ENCODE data around the gene MAP3K6.
"Not testable (repeated sequence)": the region's sequence is repeated elsewhere in the genome, so short reads cannot be mapped to it uniquely, and the experiment has no call there.

The MAP3K6 gene

GRCh38 chr1:27366411-27367159, at the start of gene MAP3K6:
Gene MAP3K6, minus strand, starts transcription at chr1:27366961. Its CDS starts 364 bp downstream, at chr1:27366597.
- DNase-seq: peak; percentile 70

DNA sequence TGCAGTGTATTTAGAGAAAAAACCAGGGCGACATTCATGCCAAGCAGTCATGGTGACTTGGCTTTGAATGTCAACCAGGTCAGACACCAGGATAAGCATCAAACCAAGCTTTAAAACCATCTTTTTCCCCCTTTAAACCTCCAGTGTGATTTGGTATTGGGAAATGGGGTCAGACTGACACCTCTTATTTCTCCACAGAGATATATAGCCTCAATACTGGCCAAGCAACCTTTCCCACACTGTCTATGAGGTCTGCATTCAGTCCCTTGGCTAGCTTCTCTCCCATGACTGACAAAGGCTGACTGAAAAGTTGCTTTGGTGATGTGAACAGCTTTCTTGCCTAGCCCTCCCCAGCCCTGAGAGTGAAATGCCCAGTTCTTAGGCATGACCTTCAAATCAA, 47.3 kb upstream of the MAP3K6 start:
- DNase-seq: no peak

DNA sequence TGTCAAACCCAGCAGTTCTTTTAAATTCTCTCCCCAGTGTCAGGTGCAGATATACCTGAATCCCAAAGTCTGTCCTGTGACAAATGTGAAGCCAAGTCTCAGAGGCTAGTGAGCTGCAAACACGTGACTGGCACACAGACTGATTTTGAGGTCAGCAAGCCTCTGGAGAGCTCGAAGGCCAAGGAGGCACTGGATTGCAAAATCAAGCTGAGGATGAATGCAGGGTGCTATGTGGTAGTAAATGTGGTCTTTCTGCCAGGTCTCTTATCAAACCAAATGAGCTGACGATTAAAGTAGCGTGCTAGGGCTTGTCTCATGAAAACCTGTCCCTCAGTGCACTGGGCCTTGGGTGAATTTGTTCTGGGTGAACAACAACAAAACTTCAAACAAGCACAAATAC, 46.2 kb upstream of the MAP3K6 start:
- no peak for DNase-seq

GRCh38 chr1:27412502-27412901, 45.7 kb upstream of the MAP3K6 start:
- no peak for DNase-seq

- DNase-seq: no peak
These were observed 43.9 kb upstream of the MAP3K6 start for GRCh38 chr1:27410709-27411108.

GRCh38 chr1:27409669-27410068, 42.9 kb upstream of the MAP3K6 start:
- DNase-seq: no peak

- DNase-seq: no peak
These were observed 41.4 kb upstream of the MAP3K6 start for GRCh38 chr1:27408151-27408550.

- not testable (repeated sequence) for DNase-seq
These were observed 40.0 kb upstream of the MAP3K6 start for GRCh38 chr1:27406791-27407190.

DNA sequence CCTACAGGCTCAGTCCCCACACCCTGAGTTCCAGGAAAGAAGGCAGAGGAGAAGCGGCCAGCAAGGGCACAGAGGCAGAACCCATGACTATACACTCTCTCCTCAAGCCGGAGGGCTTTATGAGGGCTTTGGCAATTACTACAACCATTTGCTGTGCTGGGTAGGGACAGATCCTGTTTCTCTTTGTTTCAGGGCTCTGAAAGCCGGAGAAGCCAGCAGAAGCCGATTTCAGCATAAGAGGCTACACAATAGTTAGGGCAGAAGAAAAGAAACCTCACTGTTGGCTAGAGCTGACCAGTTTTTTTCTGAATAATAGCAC, 39.6 kb upstream of the MAP3K6 start:
- DNase-seq: no peak

- not testable (repeated sequence) for DNase-seq
These were observed 39.0 kb upstream of the MAP3K6 start for GRCh38 chr1:27405598-27406361.

GRCh38 chr1:27405074-27405473, 38.3 kb upstream of the MAP3K6 start:
- DNase-seq: no peak

DNA sequence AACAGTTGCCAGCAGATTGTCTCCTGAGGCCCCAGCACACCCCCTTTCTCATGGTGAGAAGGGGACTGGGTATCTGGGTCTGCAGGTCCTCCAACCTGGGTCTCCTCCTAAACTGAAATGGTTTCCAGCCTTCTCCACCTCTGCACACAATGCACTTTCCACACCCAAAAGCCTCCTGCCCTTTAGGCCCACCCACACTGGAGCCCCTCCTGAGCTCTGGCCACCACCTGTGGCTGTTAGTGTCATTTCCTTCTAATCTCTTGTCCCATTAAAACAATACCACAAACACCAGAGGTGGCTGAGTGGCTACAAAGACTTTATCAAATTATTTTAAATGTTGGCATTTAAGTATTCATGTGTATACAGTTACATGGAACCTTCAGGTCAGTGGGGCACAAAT, 37.2 kb upstream of the MAP3K6 start:
- no peak for DNase-seq

DNA sequence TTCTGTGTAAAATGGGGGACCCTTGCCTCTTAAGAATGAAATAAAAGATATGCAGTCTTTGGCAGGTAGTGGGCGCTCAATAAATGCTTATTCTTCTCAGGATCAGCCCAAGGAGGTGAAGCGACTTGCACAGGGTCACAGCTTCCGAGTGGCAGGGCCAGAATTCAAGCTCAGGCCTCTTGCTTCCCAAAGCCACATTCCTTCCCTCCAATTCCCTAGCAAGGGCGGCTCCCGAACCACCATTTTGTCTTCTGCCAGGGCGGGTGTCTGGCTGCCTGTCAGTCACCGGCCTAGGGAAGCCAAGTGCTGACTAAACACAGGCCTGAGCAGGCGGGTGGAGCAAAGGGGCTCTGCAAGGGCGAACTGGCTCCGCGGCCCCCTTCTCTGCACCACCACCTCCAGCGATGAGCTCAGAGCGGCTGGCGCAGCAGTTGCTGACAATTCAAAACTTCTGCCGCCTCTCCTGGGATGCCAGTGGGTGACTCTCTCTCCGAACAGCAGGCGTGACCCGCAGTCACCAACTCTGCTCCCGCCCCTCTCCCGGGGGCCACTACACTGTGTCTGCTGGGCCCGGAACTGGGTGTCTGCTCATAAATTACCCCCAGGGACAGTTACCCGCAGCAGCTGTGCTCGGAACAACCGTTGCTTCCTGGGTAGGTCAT, 36.4 kb upstream of the MAP3K6 start:
- DNase-seq: no peak

GRCh38 chr1:27402349-27402754, 35.6 kb upstream of the MAP3K6 start:
- no peak for DNase-seq

DNA sequence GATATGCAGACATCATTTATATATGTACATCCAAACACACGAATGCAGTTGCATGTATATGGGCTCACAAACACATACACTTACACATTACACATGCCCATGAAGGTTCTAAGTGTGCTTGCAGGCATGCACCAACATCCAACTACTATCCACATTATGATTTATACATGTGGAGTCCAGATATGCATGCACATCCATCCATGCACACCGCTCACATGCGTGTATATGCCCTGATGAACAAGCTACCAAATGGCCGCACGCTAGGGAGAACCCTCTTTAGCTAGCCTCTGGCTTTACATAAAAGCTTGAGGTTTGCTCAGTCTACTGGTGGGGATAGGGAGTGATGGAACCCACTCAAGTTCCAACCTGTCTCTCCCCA, 34.2 kb upstream of the MAP3K6 start:
- no peak for DNase-seq

DNA sequence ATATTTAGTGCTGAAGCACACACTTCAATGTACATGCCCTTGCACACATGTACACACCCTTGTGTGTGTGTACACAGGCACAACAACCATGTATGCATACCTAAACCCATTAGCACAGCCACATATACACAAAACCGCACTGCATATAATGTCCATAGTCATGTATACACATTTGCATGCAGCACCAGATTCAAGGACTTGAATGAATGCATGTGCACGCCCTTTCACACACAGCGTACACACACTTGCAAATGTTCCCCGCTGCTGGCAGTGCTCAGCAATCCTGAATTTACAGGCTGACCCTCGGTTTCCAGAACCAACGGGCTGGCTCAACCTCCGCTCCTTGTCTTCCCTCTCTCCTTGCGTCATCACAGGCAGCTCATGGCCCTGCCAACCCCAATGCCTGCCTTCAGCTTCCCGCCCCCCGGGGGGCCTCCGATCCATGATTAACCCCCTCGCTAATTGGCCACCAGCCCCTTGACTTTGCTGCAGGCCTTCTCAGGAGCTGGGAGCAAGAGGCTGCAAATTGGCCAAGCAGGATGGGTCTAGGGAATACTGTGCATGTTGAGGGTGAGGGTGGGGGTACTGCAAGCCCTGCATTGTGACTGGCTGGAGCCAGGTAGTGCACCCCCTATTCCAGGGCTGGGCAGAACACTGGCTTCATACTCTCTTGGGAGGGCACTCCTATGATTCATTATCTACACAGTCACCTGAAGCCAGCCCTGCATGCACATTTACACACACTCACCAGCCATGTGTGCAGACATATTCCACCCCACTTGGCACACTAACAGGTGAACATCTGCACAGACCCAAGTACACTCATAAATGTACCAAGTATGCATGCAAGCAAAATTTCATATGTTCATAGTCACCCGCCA, 33.6 kb upstream of the MAP3K6 start:
- DNase-seq: no peak

DNA sequence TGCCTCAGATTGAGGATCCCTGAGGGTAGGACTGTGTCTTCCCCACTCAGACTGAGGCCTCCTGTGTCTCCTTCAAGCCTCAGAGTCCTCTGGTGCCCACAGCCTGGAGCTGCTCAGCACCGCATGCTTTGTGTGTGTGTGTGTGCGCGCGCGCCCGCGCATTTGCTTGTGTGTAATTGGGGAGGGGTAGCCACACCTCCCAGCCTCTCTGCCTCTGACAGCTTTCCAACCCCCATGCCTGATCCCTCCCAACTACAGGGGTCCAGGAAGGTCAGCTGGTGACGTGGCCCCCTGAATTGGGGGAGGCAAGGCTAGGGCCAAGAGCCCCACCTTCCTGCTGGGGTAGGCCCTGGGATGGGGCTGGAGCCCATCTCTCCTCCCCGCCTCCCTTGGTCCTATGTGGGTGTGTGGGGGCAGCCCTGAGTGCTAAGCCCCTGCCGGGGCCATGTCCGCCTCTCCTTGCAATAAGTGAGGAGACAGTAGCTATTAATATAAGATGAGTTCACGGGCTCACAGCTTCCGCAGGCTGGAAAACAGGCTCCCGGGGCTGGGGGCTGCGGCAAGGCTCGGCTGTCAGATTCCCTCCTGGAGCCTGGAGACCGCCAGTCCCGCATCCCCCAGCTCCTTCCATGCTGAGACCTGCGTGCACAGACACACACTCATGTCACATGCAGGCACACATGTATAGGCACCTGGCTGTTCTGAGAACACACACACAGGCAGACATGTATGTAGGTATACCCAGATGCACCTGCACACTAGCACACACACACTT, 32.7 kb upstream of the MAP3K6 start:
- peak; percentile 17 for DNase-seq

DNA sequence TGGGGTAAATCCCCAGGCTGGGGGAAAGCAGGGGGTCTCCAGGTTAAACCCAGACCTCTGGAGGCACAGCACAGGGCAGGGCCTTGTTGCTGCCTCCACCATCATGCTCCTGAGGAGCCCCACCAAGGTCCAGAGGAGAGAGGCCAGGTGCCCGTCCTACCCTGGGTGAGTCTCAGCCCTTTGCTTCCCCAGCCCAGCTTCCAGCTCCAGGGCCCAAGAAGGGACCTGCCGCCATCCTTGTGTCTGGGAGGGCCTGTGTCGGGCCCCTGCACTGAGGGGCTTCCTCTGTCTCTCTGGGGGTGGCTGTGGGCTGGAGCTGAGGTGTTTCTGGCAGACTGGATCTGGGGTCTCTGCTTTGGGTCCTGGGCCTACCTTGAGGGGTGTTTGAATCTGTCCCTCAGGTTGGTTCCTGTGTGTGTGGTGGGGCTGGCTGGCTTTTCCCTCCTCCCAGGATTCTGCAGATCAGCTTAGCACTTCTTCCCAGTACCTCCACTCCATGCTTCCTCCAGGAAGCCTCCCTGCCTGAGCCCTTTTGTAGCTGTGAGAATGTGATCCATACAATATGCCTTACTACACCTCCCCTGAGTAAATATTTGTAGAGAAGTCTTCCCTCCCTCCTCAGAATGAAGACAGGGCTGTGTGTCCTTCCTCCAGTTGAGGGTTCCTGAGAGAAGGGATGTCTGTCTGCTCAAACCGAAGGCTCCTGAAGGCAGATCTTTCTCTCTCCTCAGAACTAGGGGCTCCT, 31.8 kb upstream of the MAP3K6 start:
- no peak for DNase-seq

- DNase-seq: no peak
These were observed 31.0 kb upstream of the MAP3K6 start for GRCh38 chr1:27397749-27398148.

GRCh38 chr1:27397110-27397509, 30.3 kb upstream of the MAP3K6 start:
- DNase-seq: no peak

DNA sequence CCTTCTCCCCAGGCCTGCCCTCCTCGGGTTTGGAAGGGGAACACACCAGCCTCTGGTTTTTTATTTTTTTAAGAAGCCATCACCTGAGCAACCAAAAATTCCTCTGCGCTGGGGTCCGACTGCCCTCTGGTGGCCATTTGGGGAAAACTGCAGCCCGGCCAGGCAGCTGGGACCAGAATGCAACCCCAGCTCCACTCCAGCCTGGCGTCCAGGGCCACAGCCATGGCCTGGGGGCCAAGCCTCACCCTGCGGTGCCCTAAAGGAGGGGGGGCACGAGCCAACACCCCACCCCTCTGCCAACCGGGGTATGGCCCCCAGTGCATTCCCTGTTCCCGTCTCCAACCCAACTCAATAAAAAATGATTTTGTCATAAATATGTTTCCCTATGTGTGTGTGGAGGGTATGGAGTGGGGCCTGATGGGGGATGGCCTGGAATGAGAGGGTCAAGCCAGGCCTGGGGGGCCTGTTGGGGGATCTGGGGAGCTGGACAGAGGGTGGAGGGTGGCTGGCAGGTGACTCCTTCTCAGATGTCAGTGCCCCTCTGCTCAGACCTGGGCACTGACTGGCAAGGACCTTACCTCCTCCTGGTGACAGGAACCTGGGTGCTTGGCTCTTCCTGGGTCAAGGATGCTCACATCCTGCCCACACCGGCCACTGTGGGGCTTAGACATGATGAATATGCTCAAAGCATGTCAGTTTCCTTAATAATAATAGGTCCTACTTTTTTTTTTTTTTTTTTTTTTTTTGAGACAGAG, 28.9 kb upstream of the MAP3K6 start:
- DNase-seq: peak; percentile 75

Measured in NCI-H1436 (cell line).